ENCODE measurements around the gene ZNF772.

DNA sequence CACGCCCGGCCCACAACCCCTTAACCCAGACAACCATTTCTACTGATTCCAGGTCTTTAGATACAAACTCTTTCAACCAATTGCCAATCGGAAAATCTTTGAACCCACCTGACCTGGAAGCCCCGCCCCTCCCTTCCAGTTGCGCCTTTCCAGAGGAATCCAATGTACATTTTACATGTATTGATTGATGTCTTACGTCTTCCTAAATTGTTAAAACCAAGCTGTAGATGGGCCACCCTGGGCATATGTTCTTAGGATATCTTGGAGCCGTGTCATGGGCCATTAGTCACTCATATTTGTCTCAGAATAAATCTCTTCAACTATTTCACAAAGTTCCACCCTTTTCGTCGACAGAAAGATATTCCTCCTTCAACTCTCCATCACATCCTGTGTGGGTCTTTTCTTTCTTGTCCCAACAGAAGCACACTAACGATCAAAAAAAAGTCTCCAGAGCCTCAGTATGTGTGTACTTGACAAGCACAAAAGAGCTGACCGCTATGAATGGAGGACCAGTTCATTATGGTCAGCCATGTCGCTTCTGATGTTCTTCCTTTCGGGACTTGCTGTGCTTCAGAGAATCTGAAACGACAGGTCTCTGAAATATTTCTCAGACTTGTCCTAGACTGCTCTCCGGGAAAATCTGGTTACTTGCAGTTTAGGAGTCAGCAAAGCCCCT lies 42.8 kb downstream of the ZNF772 start:
- TF ChIP-seq EZH2 (IDR thresholded peaks at IDR 0.05) (no peak), POLR2AphosphoS5 (IDR thresholded peaks at IDR 0.05; ENCODE audit: borderline replicate concordance, low read depth, low read length) (no peak), FOXP2 (optimal IDR thresholded peaks at IDR 0.05; ENCODE audit: control extremely low read depth, extremely low read length, insufficient read depth) (no peak)
